ENCODE results near the gene SEZ6. TPM values are rescaled to one million over a fixed set of nuclear protein-coding genes. Genes with fewer than 3 reads are reported as not detected.

Gene SEZ6
- total RNA-seq, 3 donors from 2014 or later: not detected

DNA sequence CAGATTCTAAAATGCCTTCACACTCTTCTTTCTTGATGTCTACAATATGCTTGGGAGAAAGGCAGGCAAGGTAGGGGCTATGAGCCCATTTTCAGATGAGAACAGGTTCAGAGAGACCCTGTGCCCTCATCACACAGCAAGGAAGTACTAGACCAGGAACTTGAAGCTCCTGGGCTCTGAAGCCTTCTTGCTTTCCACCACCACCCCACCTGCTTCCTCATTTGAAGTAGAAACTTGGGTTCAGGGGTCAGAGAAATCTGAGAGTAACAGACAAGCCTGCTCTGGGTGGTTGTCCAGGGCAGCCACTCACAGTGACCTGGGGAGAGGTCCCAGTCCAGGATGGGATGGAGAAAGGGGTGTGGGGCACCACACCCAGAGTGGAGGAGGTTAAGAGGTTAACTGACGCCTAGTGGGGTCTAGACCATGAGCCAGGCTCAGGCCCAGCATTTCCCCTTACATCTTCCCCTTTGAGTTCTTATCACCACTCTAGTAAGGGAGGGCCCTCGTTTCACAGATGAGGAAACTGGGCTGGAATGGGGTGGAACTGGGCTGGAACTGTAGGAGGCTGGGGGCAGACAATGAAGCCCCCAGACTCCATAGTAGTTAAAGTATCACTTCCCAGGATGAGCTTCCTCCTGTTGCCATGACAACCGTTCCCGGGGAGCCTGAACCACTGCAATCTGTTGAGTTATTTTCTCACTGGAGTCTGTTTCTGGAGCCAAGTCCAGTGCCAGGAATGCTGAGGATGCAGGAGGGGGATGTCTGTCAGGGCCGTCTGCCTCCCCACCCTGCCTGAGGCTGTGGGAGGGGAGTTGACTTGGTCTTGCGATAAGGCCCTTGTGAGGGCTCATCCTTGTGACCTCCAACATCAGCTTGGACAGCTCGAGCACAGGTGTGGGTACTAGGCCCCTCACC lies 38.4 kb downstream of the SEZ6 start:
- intact Hi-C loops (cut with DNase I; ENCODE audit: low total_unique reads): loop anchor here (5.0 kb wide), 1 partner anchor 150 kb away; no protein-coding TSS in a partner anchor
- Histone ChIP-seq H3K27ac (no peak overlapping the region), H3K9me3 (no peaks in the 10 kb centered on the region), H3K27me3 (peaks cover 0 to 13% of the 10 kb centered on the region in 2 donors), H3K36me3 (no peaks in the 10 kb centered on the region), H3K4me3 (no peak overlapping the region), H3K4me1 (no peaks in the 10 kb centered on the region)
- TF ChIP-seq POLR2A (IDR thresholded peaks at IDR 0.05): no peak
- TF ChIP-seq POLR2AphosphoS5 (IDR thresholded peaks at IDR 0.05): no peak
- DNase-seq (ENCODE audit: low spot score in 2 of 2): no peak

DNA sequence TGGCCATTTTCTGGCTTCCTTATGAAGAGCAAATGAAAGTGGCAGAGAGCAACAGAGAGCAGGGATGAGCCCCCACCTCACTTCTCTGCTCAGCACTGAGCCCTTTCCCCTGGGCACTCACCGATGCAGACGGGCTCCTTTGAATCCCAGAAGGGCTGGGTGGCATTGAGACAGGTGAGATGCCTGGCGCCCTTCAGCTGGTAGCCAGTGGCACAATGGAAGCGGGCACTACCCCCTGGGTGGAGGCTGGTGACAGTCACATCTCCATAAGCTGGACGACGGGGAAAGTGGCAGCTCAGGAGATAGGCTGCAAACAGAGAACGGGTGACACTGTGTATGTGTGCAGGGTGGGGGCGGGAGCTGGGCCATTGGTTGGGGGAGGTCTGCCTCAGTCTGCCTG lies 42.0 kb downstream of the SEZ6 start:
- H3K27me3 ChIP-seq: peaks cover 0 to 13% of the 10 kb centered on the region in 2 donors
- TF ChIP-seq POLR2AphosphoS5 (IDR thresholded peaks at IDR 0.05) (no peak), POLR2A (IDR thresholded peaks at IDR 0.05) (no peak)
- TF ChIP-seq, protein P1, sequence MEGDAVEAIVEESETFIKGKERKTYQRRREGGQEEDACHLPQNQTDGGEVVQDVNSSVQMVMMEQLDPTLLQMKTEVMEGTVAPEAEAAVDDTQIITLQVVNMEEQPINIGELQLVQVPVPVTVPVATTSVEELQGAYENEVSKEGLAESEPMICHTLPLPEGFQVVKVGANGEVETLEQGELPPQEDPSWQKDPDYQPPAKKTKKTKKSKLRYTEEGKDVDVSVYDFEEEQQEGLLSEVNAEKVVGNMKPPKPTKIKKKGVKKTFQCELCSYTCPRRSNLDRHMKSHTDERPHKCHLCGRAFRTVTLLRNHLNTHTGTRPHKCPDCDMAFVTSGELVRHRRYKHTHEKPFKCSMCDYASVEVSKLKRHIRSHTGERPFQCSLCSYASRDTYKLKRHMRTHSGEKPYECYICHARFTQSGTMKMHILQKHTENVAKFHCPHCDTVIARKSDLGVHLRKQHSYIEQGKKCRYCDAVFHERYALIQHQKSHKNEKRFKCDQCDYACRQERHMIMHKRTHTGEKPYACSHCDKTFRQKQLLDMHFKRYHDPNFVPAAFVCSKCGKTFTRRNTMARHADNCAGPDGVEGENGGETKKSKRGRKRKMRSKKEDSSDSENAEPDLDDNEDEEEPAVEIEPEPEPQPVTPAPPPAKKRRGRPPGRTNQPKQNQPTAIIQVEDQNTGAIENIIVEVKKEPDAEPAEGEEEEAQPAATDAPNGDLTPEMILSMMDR (IDR thresholded peaks at IDR 0.05): no peak
- no peaks in the 10 kb centered on the region for H3K9me3 ChIP-seq
- no peak for DNase-seq (ENCODE audit: low spot score in 2 of 2)
- H3K36me3 ChIP-seq: no peaks in the 10 kb centered on the region
- no peak overlapping the region for H3K4me3 ChIP-seq
- intact Hi-C loops (cut with DNase I; ENCODE audit: low total_unique reads): no loop called here
- H3K4me1 ChIP-seq: no peaks in the 10 kb centered on the region
- H3K27ac ChIP-seq: no peak overlapping the region

DNA sequence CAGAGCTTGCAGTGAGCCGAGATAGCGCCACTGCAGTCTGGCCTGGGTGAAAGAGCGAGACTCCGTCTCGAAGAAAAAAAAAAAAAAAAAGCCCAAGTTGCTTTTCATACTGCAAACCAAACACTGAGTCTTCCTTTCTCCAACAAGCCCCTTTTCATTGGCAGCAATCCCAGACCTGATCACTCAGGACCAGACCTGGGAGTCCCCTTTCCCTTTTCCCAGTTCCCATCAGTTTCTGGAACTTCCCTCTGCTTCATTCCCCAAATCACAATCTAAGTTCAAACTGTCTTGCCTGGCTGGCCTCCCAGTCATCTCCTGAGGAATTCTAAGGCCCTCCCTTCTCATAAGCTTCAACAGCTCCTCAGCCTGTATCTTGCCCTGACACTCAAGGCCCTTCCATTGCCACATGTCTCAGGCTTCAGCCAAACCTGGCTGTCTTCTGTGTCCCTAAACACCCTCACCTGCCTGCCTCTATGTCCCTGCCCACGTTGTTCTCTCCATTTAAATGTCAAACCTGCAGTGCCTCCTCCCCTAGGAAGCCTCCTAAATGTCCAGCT lies 42.7 kb downstream of the SEZ6 start:
- Histone ChIP-seq H3K27me3 (peaks cover 0 to 13% of the 10 kb centered on the region in 2 donors), H3K4me1 (no peaks in the 10 kb centered on the region), H3K4me3 (no peak overlapping the region), H3K27ac (no peak overlapping the region), H3K9me3 (no peaks in the 10 kb centered on the region), H3K36me3 (no peaks in the 10 kb centered on the region)
- TF ChIP-seq, protein P1 (IDR thresholded peaks at IDR 0.05): no peak
- TF ChIP-seq POLR2AphosphoS5 (IDR thresholded peaks at IDR 0.05): no peak
- TF ChIP-seq POLR2A (IDR thresholded peaks at IDR 0.05): no peak
- intact Hi-C loops (cut with DNase I; ENCODE audit: low total_unique reads): no loop called here
- no peak for DNase-seq (ENCODE audit: low spot score in 2 of 2)

DNA sequence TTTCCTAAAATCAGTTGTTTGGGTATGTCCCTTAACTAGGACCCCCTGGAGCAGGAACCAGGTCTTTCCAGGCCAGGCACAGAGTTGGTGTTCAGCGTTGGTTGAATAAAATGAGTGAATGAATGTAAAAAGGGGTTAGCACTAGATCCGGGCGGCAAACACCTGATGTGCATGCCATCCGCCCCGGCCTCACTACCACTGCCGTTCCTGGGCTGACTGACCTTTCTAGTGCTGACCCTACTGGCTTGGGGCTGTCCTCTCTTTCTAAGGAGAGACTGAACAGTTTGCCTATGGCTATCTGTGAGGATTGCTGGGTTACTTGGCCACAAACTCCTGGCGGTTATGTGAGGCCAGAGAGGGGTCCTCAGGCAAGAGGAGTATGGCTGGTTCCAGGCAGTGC lies 44.4 kb downstream of the SEZ6 start:
- Histone ChIP-seq H3K4me1 (no peaks in the 10 kb centered on the region), H3K9me3 (no peaks in the 10 kb centered on the region), H3K4me3 (no peak overlapping the region), H3K27ac (no peak overlapping the region), H3K27me3 (peaks cover 0 to 13% of the 10 kb centered on the region in 2 donors), H3K36me3 (no peaks in the 10 kb centered on the region)
- TF ChIP-seq POLR2AphosphoS5 (IDR thresholded peaks at IDR 0.05): no peak
- TF ChIP-seq, protein P1 (IDR thresholded peaks at IDR 0.05): no peak
- TF ChIP-seq POLR2A (IDR thresholded peaks at IDR 0.05): no peak
- DNase-seq (ENCODE audit: low spot score in 2 of 2): no peak
- intact Hi-C loops (cut with DNase I; ENCODE audit: low total_unique reads): no loop called here

DNA sequence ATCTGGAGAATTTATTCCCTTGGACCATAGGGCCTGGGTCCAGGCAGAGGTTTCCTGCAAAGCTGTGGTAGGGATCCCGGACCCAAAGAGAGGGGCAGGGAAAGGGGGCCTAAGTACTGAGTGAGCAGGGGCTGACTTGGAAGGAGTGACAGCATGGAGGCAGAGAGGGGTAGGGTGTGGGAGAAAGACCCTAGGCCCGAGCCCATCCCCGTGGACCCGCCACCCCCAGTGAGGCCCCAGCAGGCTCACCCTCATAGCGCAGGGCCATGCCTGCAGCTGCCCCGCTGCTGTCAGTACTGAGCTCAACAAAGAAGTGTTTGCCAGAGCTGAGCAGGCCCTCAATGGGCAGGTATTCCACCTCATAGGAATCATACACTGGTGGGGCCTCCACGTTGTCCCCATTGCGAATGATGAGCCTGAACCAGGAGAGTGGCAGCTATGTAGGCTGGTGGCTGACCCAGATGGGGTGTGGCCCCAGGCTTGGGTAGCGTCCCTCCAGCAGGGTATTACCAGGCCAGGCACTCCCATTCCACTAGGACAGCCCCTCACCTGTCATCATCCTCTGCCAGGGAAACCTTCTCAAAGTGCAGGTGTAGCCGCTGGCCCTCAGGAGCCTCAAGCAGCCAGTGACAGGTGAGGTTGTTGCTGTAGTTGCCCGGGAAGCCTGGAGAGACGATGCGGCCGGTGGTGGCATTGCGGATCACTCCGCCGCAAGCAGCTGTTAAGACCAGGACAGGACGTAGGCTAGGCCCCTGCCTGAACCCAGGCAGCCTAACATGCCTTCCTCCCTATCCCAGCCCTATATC lies 45.4 kb downstream of the SEZ6 start:
- TF ChIP-seq, protein P1 (IDR thresholded peaks at IDR 0.05): no peak
- no peak for TF ChIP-seq POLR2AphosphoS5 (IDR thresholded peaks at IDR 0.05)
- TF ChIP-seq POLR2A (IDR thresholded peaks at IDR 0.05): no peak
- no peaks in the 10 kb centered on the region for H3K4me1 ChIP-seq
- H3K36me3 ChIP-seq: no peaks in the 10 kb centered on the region
- DNase-seq (ENCODE audit: low spot score in 2 of 2): peak in 1 of 2 donors; percentile 25
- no peak overlapping the region for H3K27ac ChIP-seq
- no peaks in the 10 kb centered on the region for H3K9me3 ChIP-seq
- H3K27me3 ChIP-seq: peaks cover 0 to 13% of the 10 kb centered on the region in 2 donors
- H3K4me3 ChIP-seq: no peak overlapping the region
- intact Hi-C loops (cut with DNase I; ENCODE audit: low total_unique reads): no loop called here

All from breast epithelium (tissue), 4 donors.